Measurements from ENCODE around the gene ZDBF2.
"Not testable (repeated sequence)": the region's sequence is repeated elsewhere in the genome, so short reads cannot be mapped to it uniquely, and the experiment has no call there.

Gene ZDBF2

GRCh38 chr2:206245265-206245672 is 29.2 kb upstream of the ZDBF2 start:
- Histone ChIP-seq H3K36me3 (ENCODE audit: control insufficient read depth, insufficient read depth, low read length) (no peaks in the 10 kb centered on the region), H3K27me3 (ENCODE audit: control insufficient read depth, insufficient read depth, low read length) (peaks cover 10% of the 10 kb centered on the region; the same call in 1 of the 2 replicates), H3K27ac (ENCODE audit: low read depth, low read length) (no peak overlapping the region), H3K4me1 (ENCODE audit: control insufficient read depth, insufficient read depth, low read length) (no peaks in the 10 kb centered on the region), H3K9me3 (ENCODE audit: control insufficient read depth, insufficient read depth, low read depth, low read length) (no peaks in the 10 kb centered on the region), H3K4me3 (ENCODE audit: low read depth, low read length) (no peak overlapping the region), H3K9ac (ENCODE audit: low read length) (no peak overlapping the region)

DNA sequence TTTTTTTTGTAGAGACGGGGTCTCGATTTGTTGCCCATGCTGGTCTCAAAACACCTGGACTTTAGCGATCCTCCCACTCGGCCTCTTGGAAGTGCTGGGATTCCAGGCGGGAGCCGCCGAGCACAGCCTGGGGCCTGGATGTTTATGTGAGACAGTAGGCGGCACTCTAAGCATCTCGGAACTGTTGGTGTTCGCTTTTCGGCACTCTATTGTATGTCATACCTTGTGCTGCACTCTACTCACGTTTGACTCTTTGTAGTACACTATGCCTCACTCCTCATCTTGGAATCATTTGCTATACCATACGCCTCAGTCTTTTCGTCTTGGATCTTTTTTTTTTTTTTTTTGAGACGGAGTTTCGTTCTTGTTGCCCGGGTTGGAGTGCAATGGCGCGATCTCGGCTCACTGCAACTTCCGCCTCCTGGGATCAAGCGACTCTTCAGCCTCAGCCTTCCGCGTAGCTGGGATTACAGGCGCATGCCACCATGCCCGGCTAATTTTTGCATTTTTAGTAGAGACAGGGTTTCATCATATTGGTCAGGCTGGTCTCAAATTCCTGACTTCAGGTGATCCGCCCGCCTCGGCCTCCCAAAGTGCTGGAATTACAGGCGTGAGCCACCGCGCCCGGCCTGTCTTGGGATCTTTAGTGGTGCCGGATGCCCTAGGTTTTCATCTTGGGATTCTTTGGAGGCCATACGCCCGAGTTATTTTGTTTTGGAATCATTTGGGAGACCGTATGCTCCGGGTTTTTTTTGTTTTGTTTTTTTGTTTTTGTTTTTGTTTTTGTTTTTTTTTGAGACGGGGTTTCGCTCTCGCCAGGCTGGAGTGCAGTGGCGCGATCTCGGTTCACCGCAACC is 24.2 kb upstream of the ZDBF2 start:
- peaks cover 57% of the 10 kb centered on the region for H3K27me3 ChIP-seq (ENCODE audit: control insufficient read depth, insufficient read depth, low read length)
- peaks cover 1% of the 10 kb centered on the region; the same call in 1 of the 2 replicates for H3K4me1 ChIP-seq (ENCODE audit: control insufficient read depth, insufficient read depth, low read length)
- H3K36me3 ChIP-seq (ENCODE audit: control insufficient read depth, insufficient read depth, low read length) = no peaks in the 10 kb centered on the region
- H3K9ac ChIP-seq (ENCODE audit: low read length) = peak overlapping the region; percentile 3
- peak overlapping the region; percentile 48 for H3K4me3 ChIP-seq (ENCODE audit: low read depth, low read length)
- H3K9me3 ChIP-seq (ENCODE audit: control insufficient read depth, insufficient read depth, low read depth, low read length) = no peaks in the 10 kb centered on the region
- no peak overlapping the region for H3K27ac ChIP-seq (ENCODE audit: low read depth, low read length)

DNA sequence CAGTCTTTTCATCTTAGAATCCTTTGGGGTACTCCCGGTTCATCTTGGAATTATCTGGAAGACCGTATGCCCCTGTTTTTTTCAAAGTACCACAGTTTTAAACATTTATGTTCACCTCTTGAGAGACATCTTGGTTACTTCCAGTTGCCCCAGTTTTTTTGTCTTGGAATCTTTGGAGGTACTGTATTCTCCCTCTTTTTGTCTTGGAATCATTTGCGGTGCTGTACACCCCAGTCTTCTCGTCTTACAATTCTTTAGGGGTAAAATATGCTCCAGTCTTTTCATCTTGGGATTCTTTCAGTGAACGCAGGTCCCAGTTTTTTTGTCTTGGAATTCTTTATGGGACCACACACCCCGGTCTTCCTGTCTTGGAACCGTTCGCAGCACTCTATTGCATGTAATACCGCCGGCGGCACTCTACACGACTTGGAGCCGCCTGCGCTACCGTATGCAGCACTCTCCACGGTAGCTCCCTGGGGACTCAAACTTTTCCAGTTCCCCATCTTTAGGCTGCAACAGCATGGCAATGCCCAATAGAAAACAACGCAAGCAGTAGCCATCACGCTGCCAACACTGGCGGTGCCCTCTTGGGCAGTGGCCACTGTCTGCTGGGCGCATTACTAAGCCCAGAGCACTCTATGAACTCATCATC is 21.2 kb upstream of the ZDBF2 start:
- H3K27ac ChIP-seq (ENCODE audit: low read depth, low read length) = no peak overlapping the region
- H3K4me1 ChIP-seq (ENCODE audit: control insufficient read depth, insufficient read depth, low read length) = peaks cover 7% of the 10 kb centered on the region
- H3K27me3 ChIP-seq (ENCODE audit: control insufficient read depth, insufficient read depth, low read length) = peaks cover 83% of the 10 kb centered on the region
- H3K9me3 ChIP-seq (ENCODE audit: control insufficient read depth, insufficient read depth, low read depth, low read length) = no peaks in the 10 kb centered on the region
- no peaks in the 10 kb centered on the region for H3K36me3 ChIP-seq (ENCODE audit: control insufficient read depth, insufficient read depth, low read length)
- no peak overlapping the region for H3K9ac ChIP-seq (ENCODE audit: low read length)
- no peak overlapping the region; the same call in 1 of the 2 replicates for H3K4me3 ChIP-seq (ENCODE audit: low read depth, low read length)

GRCh38 chr2:206253777-206254166 is 20.7 kb upstream of the ZDBF2 start:
- no peak overlapping the region for H3K9ac ChIP-seq (ENCODE audit: low read length)
- no peak overlapping the region for H3K27ac ChIP-seq (ENCODE audit: low read depth, low read length)
- H3K9me3 ChIP-seq (ENCODE audit: control insufficient read depth, insufficient read depth, low read depth, low read length) = no peaks in the 10 kb centered on the region
- H3K36me3 ChIP-seq (ENCODE audit: control insufficient read depth, insufficient read depth, low read length) = no peaks in the 10 kb centered on the region
- H3K27me3 ChIP-seq (ENCODE audit: control insufficient read depth, insufficient read depth, low read length) = peaks cover 88% of the 10 kb centered on the region
- peaks cover 7% of the 10 kb centered on the region for H3K4me1 ChIP-seq (ENCODE audit: control insufficient read depth, insufficient read depth, low read length)
- H3K4me3 ChIP-seq (ENCODE audit: low read depth, low read length) = no peak overlapping the region

DNA sequence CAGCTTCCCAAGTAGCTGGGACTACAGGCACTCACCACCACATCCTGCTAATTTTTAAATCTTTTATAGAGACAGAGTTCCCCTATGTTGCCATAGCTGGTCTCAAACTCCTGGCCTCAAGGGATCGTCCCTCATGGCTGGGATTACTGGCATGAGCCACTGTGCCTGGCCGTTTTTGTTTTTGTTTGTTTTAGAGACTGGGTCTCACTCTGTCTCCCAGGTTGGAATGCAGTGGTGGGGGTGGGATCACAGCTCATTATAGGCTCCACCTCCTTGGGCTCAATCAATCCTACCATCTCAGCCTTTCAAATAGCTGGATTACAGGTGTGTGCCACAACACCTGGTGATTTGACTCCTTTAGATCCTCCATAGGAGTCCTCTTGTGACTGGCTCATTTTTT is 19.5 kb upstream of the ZDBF2 start:
- H3K4me3 ChIP-seq (ENCODE audit: low read depth, low read length) = no peak overlapping the region
- no peak overlapping the region for H3K27ac ChIP-seq (ENCODE audit: low read depth, low read length)
- no peaks in the 10 kb centered on the region for H3K9me3 ChIP-seq (ENCODE audit: control insufficient read depth, insufficient read depth, low read depth, low read length)
- no peak overlapping the region for H3K9ac ChIP-seq (ENCODE audit: low read length)
- peaks cover 14% of the 10 kb centered on the region for H3K4me1 ChIP-seq (ENCODE audit: control insufficient read depth, insufficient read depth, low read length)
- H3K36me3 ChIP-seq (ENCODE audit: control insufficient read depth, insufficient read depth, low read length) = no peaks in the 10 kb centered on the region
- H3K27me3 ChIP-seq (ENCODE audit: control insufficient read depth, insufficient read depth, low read length) = peaks cover 93% of the 10 kb centered on the region

GRCh38 chr2:206256706-206257205 is 17.7 kb upstream of the ZDBF2 start:
- no peak overlapping the region for H3K4me3 ChIP-seq (ENCODE audit: low read depth, low read length)
- no peaks in the 10 kb centered on the region for H3K36me3 ChIP-seq (ENCODE audit: control insufficient read depth, insufficient read depth, low read length)
- no peaks in the 10 kb centered on the region for H3K9me3 ChIP-seq (ENCODE audit: control insufficient read depth, insufficient read depth, low read depth, low read length)
- peaks cover 94% of the 10 kb centered on the region for H3K27me3 ChIP-seq (ENCODE audit: control insufficient read depth, insufficient read depth, low read length)
- peaks cover 16% of the 10 kb centered on the region for H3K4me1 ChIP-seq (ENCODE audit: control insufficient read depth, insufficient read depth, low read length)
- H3K9ac ChIP-seq (ENCODE audit: low read length) = no peak overlapping the region
- H3K27ac ChIP-seq (ENCODE audit: low read depth, low read length) = no peak overlapping the region

- no peaks in the 10 kb centered on the region for H3K9me3 ChIP-seq (ENCODE audit: control insufficient read depth, insufficient read depth, low read depth, low read length)
- no peak overlapping the region for H3K9ac ChIP-seq (ENCODE audit: low read length)
- no peak overlapping the region for H3K4me3 ChIP-seq (ENCODE audit: low read depth, low read length)
- peaks cover 16% of the 10 kb centered on the region for H3K4me1 ChIP-seq (ENCODE audit: control insufficient read depth, insufficient read depth, low read length)
- peaks cover 94% of the 10 kb centered on the region for H3K27me3 ChIP-seq (ENCODE audit: control insufficient read depth, insufficient read depth, low read length)
- H3K36me3 ChIP-seq (ENCODE audit: control insufficient read depth, insufficient read depth, low read length) = no peaks in the 10 kb centered on the region
- H3K27ac ChIP-seq (ENCODE audit: low read depth, low read length) = no peak overlapping the region
Observed at GRCh38 chr2:206257350-206257749, 17.1 kb upstream of the ZDBF2 start.

DNA sequence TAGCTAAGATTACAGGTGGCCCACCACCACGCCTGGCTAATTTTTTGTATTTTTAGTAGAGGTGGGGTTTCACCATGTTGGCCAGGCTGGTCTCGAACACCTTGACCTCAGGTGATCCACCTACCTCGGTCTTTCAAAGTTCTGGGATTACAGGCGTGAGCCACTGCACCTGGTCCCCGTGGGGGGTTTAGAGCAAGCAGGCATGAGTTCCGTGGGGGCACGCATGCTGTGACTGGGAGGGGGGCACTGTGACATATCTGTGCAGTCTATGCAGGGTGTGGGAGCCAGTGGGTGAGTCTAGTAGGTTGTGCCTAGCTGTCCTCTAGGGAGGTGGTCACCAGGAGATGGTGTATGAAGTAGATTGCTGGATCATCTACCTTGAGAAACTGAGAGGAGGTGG is 16.6 kb upstream of the ZDBF2 start:
- Histone ChIP-seq H3K27ac (ENCODE audit: low read depth, low read length) (no peak overlapping the region), H3K9me3 (ENCODE audit: control insufficient read depth, insufficient read depth, low read depth, low read length) (no peaks in the 10 kb centered on the region), H3K36me3 (ENCODE audit: control insufficient read depth, insufficient read depth, low read length) (no peaks in the 10 kb centered on the region), H3K4me3 (ENCODE audit: low read depth, low read length) (no peak overlapping the region), H3K4me1 (ENCODE audit: control insufficient read depth, insufficient read depth, low read length) (peaks cover 17% of the 10 kb centered on the region), H3K27me3 (ENCODE audit: control insufficient read depth, insufficient read depth, low read length) (peaks cover 94% of the 10 kb centered on the region), H3K9ac (ENCODE audit: low read length) (no peak overlapping the region)

DNA sequence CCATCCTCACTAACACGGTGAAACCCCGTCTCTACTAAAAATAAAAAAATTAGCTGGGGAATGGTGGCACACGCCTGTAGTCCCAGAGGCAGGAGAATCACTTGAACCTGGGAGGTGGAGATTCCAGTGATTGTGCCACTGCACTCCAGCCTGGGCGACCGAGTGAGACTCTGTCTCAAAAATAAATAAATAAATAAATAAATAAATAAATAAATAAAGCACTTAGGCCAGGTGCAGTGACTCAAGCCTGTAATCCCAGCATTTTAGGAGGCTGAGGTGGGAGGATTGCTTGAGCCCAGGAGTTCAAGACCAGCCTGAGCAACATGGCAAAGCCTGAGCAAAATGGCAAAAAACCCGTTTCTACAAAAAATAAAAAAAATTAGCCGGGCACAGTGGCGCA is 15.8 kb upstream of the ZDBF2 start:
- H3K36me3 ChIP-seq (ENCODE audit: control insufficient read depth, insufficient read depth, low read length); H3K27ac ChIP-seq (ENCODE audit: low read depth, low read length); H3K9me3 ChIP-seq (ENCODE audit: control insufficient read depth, insufficient read depth, low read depth, low read length); H3K9ac ChIP-seq (ENCODE audit: low read length); H3K4me3 ChIP-seq (ENCODE audit: low read depth, low read length): not testable (repeated sequence)
- H3K4me1 ChIP-seq (ENCODE audit: control insufficient read depth, insufficient read depth, low read length) = peaks cover 22% of the 10 kb centered on the region
- peaks cover 94% of the 10 kb centered on the region for H3K27me3 ChIP-seq (ENCODE audit: control insufficient read depth, insufficient read depth, low read length)

DNA sequence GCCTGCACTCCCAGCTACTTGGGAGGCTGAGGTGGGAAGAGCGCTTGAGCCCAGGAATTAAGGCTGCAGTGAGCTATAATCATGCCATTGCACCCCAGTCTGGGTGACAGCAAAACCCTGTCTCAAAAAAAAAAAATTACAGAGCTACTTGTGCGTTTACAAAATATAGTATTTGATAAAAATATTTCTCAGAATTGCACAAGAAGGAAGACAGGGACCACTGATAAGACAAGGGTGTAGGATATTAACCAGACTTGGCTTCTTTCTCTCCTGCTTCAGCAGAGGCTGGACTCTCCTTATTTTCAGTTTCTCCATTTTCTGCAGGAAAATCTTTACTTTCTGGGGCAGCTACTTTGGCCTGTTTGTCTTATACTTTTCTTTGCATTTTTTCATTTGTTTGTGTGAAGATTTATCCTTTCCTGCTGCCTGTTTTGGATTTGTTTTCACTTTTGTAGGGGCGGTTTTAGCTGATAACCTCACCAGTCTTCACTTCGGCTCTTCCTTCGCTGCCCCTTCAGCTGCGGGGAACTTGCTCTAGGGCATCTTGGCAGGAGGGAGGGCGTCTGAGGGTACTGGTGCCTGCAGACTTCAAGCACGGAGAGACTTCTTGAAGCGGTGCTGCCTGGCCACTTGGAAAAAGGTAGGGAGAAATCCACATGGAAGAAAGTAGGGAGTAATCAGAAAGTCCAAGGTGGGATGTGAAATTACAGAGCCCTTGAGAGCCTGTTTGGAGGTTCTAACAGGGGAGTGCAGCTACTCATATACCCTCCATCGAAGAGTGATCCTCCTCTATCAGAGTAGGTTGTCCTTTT is 14.9 kb upstream of the ZDBF2 start:
- Histone ChIP-seq H3K4me1 (ENCODE audit: control insufficient read depth, insufficient read depth, low read length) (peaks cover 22% of the 10 kb centered on the region), H3K36me3 (ENCODE audit: control insufficient read depth, insufficient read depth, low read length) (no peaks in the 10 kb centered on the region), H3K27me3 (ENCODE audit: control insufficient read depth, insufficient read depth, low read length) (peaks cover 96% of the 10 kb centered on the region), H3K27ac (ENCODE audit: low read depth, low read length) (no peak overlapping the region), H3K9me3 (ENCODE audit: control insufficient read depth, insufficient read depth, low read depth, low read length) (no peaks in the 10 kb centered on the region), H3K9ac (ENCODE audit: low read length) (no peak overlapping the region), H3K4me3 (ENCODE audit: low read depth, low read length) (peak overlapping the region; percentile 18; the same call in 1 of the 2 replicates)

All from HUES6 (cell line).